IMR-90 (cell line): ENCODE measurements around the gene STRN. TPM values are rescaled to one million over a fixed set of nuclear protein-coding genes. Genes with fewer than 3 reads are reported as not detected.

Experiments used
- ATAC-seq: fragments of 200-7000 bp; cut with Tn5 transposase; 2 replicates; pipeline ENCODE4 v1.9.1; 2020; ENCODE audit warnings: low read depth, mild to moderate bottlenecking, moderate library complexity
- BruUV-seq: library from RNA; stranded (reverse); fragments of 400-500 nt; replicated peaks from 2 replicates; lab custom pipeline; 2021; lab: Mats Ljungman, UMichigan
- CTCF ChIA-PET: fragments of 300-600 bp; formaldehyde crosslinking; extraction: SDS; loops from one replicate; lab custom pipeline; 2021; ENCODE audit warnings: antibody characterized with exemption; lab: Yijun Ruan, JAX
- POLR2A ChIA-PET: fragments of 300-600 bp; sonication (Branson Sonifier 250); formaldehyde crosslinking; loops from one replicate; lab custom pipeline; 2022; ENCODE audit warnings: antibody characterized with exemption; ENCODE audit not compliant: unreplicated experiment; lab: Charles Lee
- DNase-seq: peaks from one replicate; pipeline ENCODE4 v3.0.0; 2013
- H2AFZ ChIP-seq: replicated peaks from 2 replicates; pipeline ENCODE3; 2013; ENCODE audit warnings: low read length, mild to moderate bottlenecking; ENCODE audit not compliant: poor library complexity
- H2AK5ac ChIP-seq: 2 replicates; pipeline ENCODE4 v1.6.1; 2013; ENCODE audit warnings: low read depth, low read length, inconsistent platforms
- H2AK9ac ChIP-seq: replicated peaks from 2 replicates; pipeline ENCODE3; 2013; ENCODE audit warnings: mild to moderate bottlenecking, low read depth, low read length, moderate library complexity; ENCODE audit not compliant: poor library complexity
- H2BK120ac ChIP-seq: 2 replicates; pipeline ENCODE4 v1.6.1; 2013; ENCODE audit warnings: low read depth, low read length, inconsistent platforms
- H2BK15ac ChIP-seq: 3 replicates; pipeline ENCODE4 v1.6.1; 2013; ENCODE audit warnings: low read depth, low read length, inconsistent platforms
- H2BK20ac ChIP-seq: 2 replicates; pipeline ENCODE4 v1.6.1; 2013; ENCODE audit warnings: low read depth, mild to moderate bottlenecking, inconsistent platforms, low read length, moderate library complexity
- H2BK5ac ChIP-seq: 2 replicates; pipeline ENCODE4 v1.6.1; 2013; ENCODE audit warnings: mild to moderate bottlenecking, low read depth, low read length, inconsistent platforms; ENCODE audit not compliant: poor library complexity, severe bottlenecking
- H3K14ac ChIP-seq: replicated peaks from 2 replicates; pipeline ENCODE4 v1.6.1; 2013; ENCODE audit warnings: low read depth, low read length, inconsistent platforms
- H3K18ac ChIP-seq: 2 replicates; pipeline ENCODE4 v1.6.1; 2013; ENCODE audit warnings: low read depth, low read length, control low read depth
- H3K23ac ChIP-seq: 2 replicates; pipeline ENCODE4 v1.6.1; 2013; ENCODE audit warnings: low read depth, low read length, inconsistent platforms
- H3K27ac ChIP-seq: 2 replicates; pipeline ENCODE4 v1.5.1; 2013; ENCODE audit warnings: mild to moderate bottlenecking, control low read depth, low read length; ENCODE audit not compliant: insufficient read depth
- H3K27me3 ChIP-seq: 2 replicates; pipeline ENCODE4 v1.6.1; 2013; ENCODE audit warnings: low read length; ENCODE audit not compliant: control insufficient read depth, insufficient read depth
- H3K36me3 ChIP-seq: 2 replicates; pipeline ENCODE4 v1.6.1; 2013; ENCODE audit warnings: low read length, mixed read lengths; ENCODE audit not compliant: control insufficient read depth, insufficient read depth
- H3K4ac ChIP-seq: 2 replicates; pipeline ENCODE4 v1.6.1; 2013; ENCODE audit warnings: low read depth, low read length, inconsistent platforms
- H3K4me1 ChIP-seq: 2 replicates; pipeline ENCODE4 v1.6.1; 2013; ENCODE audit warnings: low read length, mixed read lengths; ENCODE audit not compliant: control insufficient read depth, insufficient read depth
- H3K4me2 ChIP-seq: 2 replicates; pipeline ENCODE4 v1.6.1; 2013; ENCODE audit warnings: low read depth, mild to moderate bottlenecking, control low read depth, low read length, moderate library complexity
- H3K4me3 ChIP-seq: 2 replicates; pipeline ENCODE4 v1.5.1; 2013; ENCODE audit warnings: low read depth, mild to moderate bottlenecking, control low read depth, low read length, moderate library complexity; ENCODE audit not compliant: insufficient read depth
- H3K56ac ChIP-seq: 2 replicates; pipeline ENCODE4 v1.6.1; 2013; ENCODE audit warnings: low read length, inconsistent platforms; ENCODE audit not compliant: insufficient read depth; ENCODE audit errors: extremely low read depth
- H3K79me1 ChIP-seq, 2 experiments: 2 replicates each; pipeline ENCODE4 v1.6.1; 2013; ENCODE audit warnings: low read length in 2 of 2, inconsistent platforms in 1 of 2, low read depth in 1 of 2
- H3K9ac ChIP-seq: 2 replicates; pipeline ENCODE4 v1.6.1; 2013; ENCODE audit warnings: low read depth, low read length, control low read depth
- H3K9me1 ChIP-seq: 2 replicates; pipeline ENCODE4 v1.6.1; 2013; ENCODE audit warnings: low read length, inconsistent platforms; ENCODE audit not compliant: insufficient read depth
- H3K9me3 ChIP-seq: 2 replicates; pipeline ENCODE4 v1.6.1; 2013; ENCODE audit warnings: low read length; ENCODE audit not compliant: control insufficient read depth, insufficient read depth
- H4K20me1 ChIP-seq: 2 replicates; pipeline ENCODE4 v1.6.1; 2013; ENCODE audit warnings: low read length, inconsistent platforms; ENCODE audit not compliant: insufficient read depth
- H4K5ac ChIP-seq: 2 replicates; pipeline ENCODE4 v1.6.1; 2013; ENCODE audit warnings: mild to moderate bottlenecking, low read depth, low read length, control low read depth
- H4K8ac ChIP-seq, 2 experiments: 2 replicates each; pipeline ENCODE4 v1.6.1; 2013; ENCODE audit warnings: low read depth in 2 of 2, low read length in 2 of 2, control low read depth in 1 of 2, inconsistent platforms in 1 of 2
- H4K91ac ChIP-seq: 2 replicates; pipeline ENCODE4 v1.6.1; 2013; ENCODE audit warnings: low read depth, low read length, inconsistent platforms; ENCODE audit not compliant: insufficient read depth
- BHLHE40 ChIP-seq: fragments of 150-350 bp; IDR thresholded peaks from 2 replicates; pipeline ENCODE4 v1.6.1; 2016; ENCODE audit warnings: mild to moderate bottlenecking, low read depth, low read length
- CEBPB ChIP-seq: IDR thresholded peaks from 2 replicates; pipeline ENCODE4 v1.6.1; 2012; ENCODE audit warnings: low read depth, low read length, improper control_type of control experiment
- CHD1 ChIP-seq: IDR thresholded peaks from 2 replicates; pipeline ENCODE4 v1.6.1; 2012; ENCODE audit warnings: low read depth, low read length, improper control_type of control experiment
- ELK1 ChIP-seq: fragments of 150-350 bp; IDR thresholded peaks from 2 replicates; pipeline ENCODE4 v1.6.1; 2016; ENCODE audit warnings: low read depth, mild to moderate bottlenecking, low read length, moderate library complexity, borderline replicate concordance
- MAFK ChIP-seq: IDR thresholded peaks from 2 replicates; pipeline ENCODE4 v1.6.1; 2012; ENCODE audit warnings: low read depth, low read length, improper control_type of control experiment
- MAZ ChIP-seq: IDR thresholded peaks from 2 replicates; pipeline ENCODE4 v1.6.1; 2012; ENCODE audit warnings: low read depth, mild to moderate bottlenecking, low read length, improper control_type of control experiment, moderate library complexity, borderline replicate concordance
- NFE2L2 ChIP-seq: fragments of 150-350 bp; IDR thresholded peaks from 2 replicates; pipeline ENCODE4 v1.6.1; 2016; ENCODE audit warnings: low read depth, mild to moderate bottlenecking, low read length
- POLR2A ChIP-seq: IDR thresholded peaks from 2 replicates; pipeline ENCODE4 v1.6.1; 2012; ENCODE audit warnings: mild to moderate bottlenecking, low read depth, low read length
- RCOR1 ChIP-seq: IDR thresholded peaks from 2 replicates; pipeline ENCODE4 v1.6.1; 2012; ENCODE audit warnings: mild to moderate bottlenecking, low read length, improper control_type of control experiment; ENCODE audit not compliant: insufficient replicate concordance
- RFX5 ChIP-seq: IDR thresholded peaks from 2 replicates; pipeline ENCODE4 v1.8.0; 2012; ENCODE audit warnings: low read depth, mild to moderate bottlenecking, low read length, moderate library complexity
- SMC3 ChIP-seq: fragments of 150-350 bp; IDR thresholded peaks from 2 replicates; pipeline ENCODE4 v1.6.1; 2016; ENCODE audit warnings: low read depth, mild to moderate bottlenecking, antibody characterized with exemption, low read length, moderate library complexity
- whole genome bisulfite sequencing, 2 experiments: methylation state at CpG; one replicate each; pipeline versions ENCODE4 v1.1.5 to v1.1.7; 2013; ENCODE audit warnings: missing lambda C conversion rate in 2 of 2; ENCODE audit not compliant: insufficient read length in 1 of 2; ENCODE audit errors: extremely low coverage in 2 of 2; 5-methylcytosine and 5-hydroxymethylcytosine counted together
- dilution Hi-C: fragments of 300-500 bp; cut with HindIII; formaldehyde crosslinking; loops from one replicate; pipeline ENCODE4 v1.14.3; 2018; ENCODE audit warnings: low sequenced_read_pairs; ENCODE audit not compliant: unreplicated experiment
- in situ Hi-C: fragments of 300-500 bp; cut with MboI; formaldehyde crosslinking; loops from 3 replicates; pipeline ENCODE4 v1.14.3; 2019; ENCODE audit warnings: low sequenced_read_pairs, inconsistent platforms, mixed read lengths
- intact Hi-C: fragments of 100-400 bp; cut with micrococcal nuclease; formaldehyde crosslinking; loops from 2 replicates; pipeline ENCODE4 v1.10.0; 2022
- polyA plus RNA-seq, 3 experiments: library from polyadenylated mRNA; depleted of rRNA; stranded (reverse); fragments of >200 nt; gene quantifications; 2 replicates each; pipeline ENCODE4 v1.2.3, GENCODE V29; 2012; ENCODE audit warnings: low replicate concordance in 1 of 3
- total RNA-seq: library from RNA; depleted of rRNA; stranded (reverse); fragments of >200 nt; gene quantifications from 2 replicates; pipeline ENCODE4 v1.2.3, GENCODE V29; 2012
- TF ChIP-seq, protein P1 (sequence below): fragments of 150-350 bp; IDR thresholded peaks from 2 replicates; pipeline ENCODE4 v1.6.1; 2017; ENCODE audit warnings: mild to moderate bottlenecking, antibody characterized with exemption, low read length, low read depth

Gene STRN
- total and polyA plus RNA-seq, 2 of the 4 experiments (the other 2 are of a cell fraction), result 5.1 to 23.3 TPM

- CTCF ChIA-PET, result interaction anchor here (0.6 kb wide), 1 partner anchor 96 kb away, joined by 3 read pairs; no protein-coding TSS in a partner anchor
- dilution Hi-C loops, result no loop called here
Measured at GRCh38 chr2:36823862-36824261, 142.5 kb downstream of the STRN start.

More at GRCh38 chr2:36823862-36824261, 142.5 kb downstream of the STRN start:
- ATAC-seq, result no peak
- Histone ChIP-seq H4K8ac (no peak overlapping the region), H3K9me3 (no peaks in the 10 kb centered on the region), H2BK120ac (no peak overlapping the region), H3K4me3 (no peak overlapping the region), H3K9ac (no peak overlapping the region), H4K5ac (no peak overlapping the region), H2BK20ac (no peak overlapping the region), H2BK15ac (no peak overlapping the region), H2BK5ac (no peak overlapping the region), H3K79me1 (no peaks in the 10 kb centered on the region), H3K4me2 (no peak overlapping the region), H4K20me1 (no peaks in the 10 kb centered on the region), H3K27me3 (peaks cover 7% of the 10 kb centered on the region), H2AK9ac (no peak overlapping the region), H2AK5ac (no peak overlapping the region), H3K14ac (no peak overlapping the region), H4K91ac (no peak overlapping the region), H2AFZ (no peak overlapping the region), H3K23ac (no peak overlapping the region), H3K27ac (no peak overlapping the region), H3K36me3 (no peaks in the 10 kb centered on the region), H3K18ac (no peak overlapping the region), H3K4me1 (no peaks in the 10 kb centered on the region), H3K4ac (no peak overlapping the region), H3K56ac (no peak overlapping the region), H3K9me1 (no peaks in the 10 kb centered on the region)
- DNase-seq, result no peak
- no TSS peak for BruUV-seq
- in situ Hi-C loops, result no loop called here
- POLR2A ChIA-PET, result no interaction called here
- 79% methylated on average over 7 of the region's 10 CpGs; no CpG with 5 or more reads in 1 of the 2 experiments for WGBS, 2 experiments
- TF ChIP-seq SMC3 (no peak), CEBPB (no peak), NFE2L2 (no peak), MAFK (no peak), BHLHE40 (no peak), MAZ (no peak), ELK1 (no peak), CHD1 (no peak), RCOR1 (no peak), POLR2A (no peak), RFX5 (no peak)
- TF ChIP-seq, protein P1, sequence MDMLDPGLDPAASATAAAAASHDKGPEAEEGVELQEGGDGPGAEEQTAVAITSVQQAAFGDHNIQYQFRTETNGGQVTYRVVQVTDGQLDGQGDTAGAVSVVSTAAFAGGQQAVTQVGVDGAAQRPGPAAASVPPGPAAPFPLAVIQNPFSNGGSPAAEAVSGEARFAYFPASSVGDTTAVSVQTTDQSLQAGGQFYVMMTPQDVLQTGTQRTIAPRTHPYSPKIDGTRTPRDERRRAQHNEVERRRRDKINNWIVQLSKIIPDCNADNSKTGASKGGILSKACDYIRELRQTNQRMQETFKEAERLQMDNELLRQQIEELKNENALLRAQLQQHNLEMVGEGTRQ, result no peak
- intact Hi-C loops, result no loop called here
